H1 (cell line): ENCODE results near the gene CDC7. TPM values are rescaled to one million over a fixed set of nuclear protein-coding genes. Genes with fewer than 3 reads are reported as not detected.

Experiments used
- CTCF ChIA-PET: fragments of 300-600 bp; sonication (Branson Sonifier 250); formaldehyde crosslinking; loops from one replicate; lab custom pipeline; 2021; ENCODE audit not compliant: partially characterized antibody; lab: Charles Lee
- POLR2A ChIA-PET: fragments of 300-600 bp; sonication (Branson Sonifier 250); formaldehyde crosslinking; loops from one replicate; lab custom pipeline; 2021; ENCODE audit warnings: inconsistent platforms; ENCODE audit not compliant: partially characterized antibody; lab: Charles Lee
- DNase-seq, 2 experiments: peaks; one replicate each; pipeline versions ENCODE4 v3.0.0 to v3.0.0-alpha.2; 2010 to 2022; ENCODE audit warnings: low spot score in 2 of 2, low read depth in 1 of 2, mixed read lengths in 1 of 2
- FAIRE-seq: peaks from 2 replicates; lab custom pipeline; 2011; peaks lifted over from hg19 to GRCh38; lab: Jason Lieb, UNC
- H2AFZ ChIP-seq: 2 replicates; pipeline ENCODE4 v1.8.1; 2012; ENCODE audit warnings: low read length, inconsistent platforms
- H2AK5ac ChIP-seq: 2 replicates; pipeline ENCODE4 v1.6.1; 2013; ENCODE audit warnings: low read depth, low read length
- H2BK120ac ChIP-seq: replicated peaks from 2 replicates; pipeline ENCODE3; 2013; ENCODE audit warnings: low read depth, low read length, inconsistent platforms
- H2BK12ac ChIP-seq: 2 replicates; pipeline ENCODE4 v1.6.1; 2013; ENCODE audit warnings: low read depth, low read length
- H2BK15ac ChIP-seq: 2 replicates; pipeline ENCODE4 v1.6.1; 2013; ENCODE audit warnings: low read length
- H2BK20ac ChIP-seq: 2 replicates; pipeline ENCODE4 v1.6.1; 2013; ENCODE audit warnings: low read length
- H2BK5ac ChIP-seq: 2 replicates; pipeline ENCODE4 v1.6.1; 2013; ENCODE audit warnings: low read depth, low read length
- H3K14ac ChIP-seq: 2 replicates; pipeline ENCODE4 v1.6.1; 2013; ENCODE audit warnings: inconsistent platforms; ENCODE audit not compliant: insufficient read length
- H3K18ac ChIP-seq: 2 replicates; pipeline ENCODE4 v1.6.1; 2013; ENCODE audit warnings: low read length; ENCODE audit errors: extremely low read depth
- H3K23ac ChIP-seq: 2 replicates; pipeline ENCODE4 v1.6.1; 2013; ENCODE audit warnings: inconsistent platforms; ENCODE audit not compliant: insufficient read length
- H3K23me2 ChIP-seq: 2 replicates; pipeline ENCODE4 v1.6.1; 2013; ENCODE audit warnings: low read depth, low read length
- H3K27ac ChIP-seq: 2 replicates; pipeline ENCODE4 v1.6.1; 2011; ENCODE audit warnings: low read depth, low read length, inconsistent platforms
- H3K27me3 ChIP-seq, 4 experiments: replicated peaks in 1 of 4; 1 replicate in 1 of 4; 2 replicates in 3 of 4; pipeline versions ENCODE4 v1.6.1 to v1.8.1; 2011 to 2013; ENCODE audit warnings: low read length in 3 of 4, mild to moderate bottlenecking in 3 of 4, inconsistent platforms in 2 of 4, mixed read lengths in 2 of 4, moderate library complexity in 1 of 4; ENCODE audit not compliant: control insufficient read depth in 3 of 4, insufficient read depth in 3 of 4; ENCODE audit errors: extremely low read depth in 1 of 4
- H3K36me3 ChIP-seq, 4 experiments: 2 replicates each; pipeline versions ENCODE4 v1.6.1 to v1.8.1; 2011 to 2013; ENCODE audit warnings: mild to moderate bottlenecking in 4 of 4, low read length in 3 of 4, moderate library complexity in 2 of 4, control low read depth in 1 of 4, inconsistent platforms in 1 of 4; ENCODE audit not compliant: insufficient read depth in 4 of 4, control insufficient read depth in 2 of 4
- H3K4ac ChIP-seq: replicated peaks from 2 replicates; pipeline ENCODE3; 2013; ENCODE audit warnings: low read length, low read depth, mixed read lengths, inconsistent platforms; ENCODE audit not compliant: insufficient read length
- H3K4me1 ChIP-seq, 4 experiments: replicated peaks in 1 of 4; 1 replicate in 1 of 4; 2 replicates in 3 of 4; pipeline versions ENCODE4 v1.6.1 to v1.8.1; 2011 to 2013; ENCODE audit warnings: low read length in 3 of 4, inconsistent platforms in 2 of 4, mixed read lengths in 1 of 4; ENCODE audit not compliant: insufficient read depth in 4 of 4, control insufficient read depth in 3 of 4
- H3K4me2 ChIP-seq, 2 experiments: 2 replicates each; pipeline versions ENCODE4 v1.6.1 to v1.8.1; 2011 to 2013; ENCODE audit warnings: low read depth in 2 of 2, low read length in 2 of 2, control low read depth in 1 of 2, inconsistent platforms in 1 of 2, mild to moderate bottlenecking in 1 of 2; ENCODE audit not compliant: insufficient read depth in 1 of 2
- H3K4me3 ChIP-seq, 4 experiments: fragments of 200-600, 300-600 bp in 1 of 4; sonication (generic), shearing (Covaris generic), sonication (Bioruptor Twin) in 1 of 4; 2 replicates each; pipeline versions ENCODE4 v1.5.1 to v1.8.1; 2011 to 2016; ENCODE audit warnings: low read length in 4 of 4, low read depth in 3 of 4, control low read depth in 2 of 4, inconsistent platforms in 2 of 4, mild to moderate bottlenecking in 2 of 4, mixed read lengths in 1 of 4, moderate library complexity in 1 of 4; ENCODE audit not compliant: insufficient read depth in 2 of 4; ENCODE audit errors: extremely low read depth in 1 of 4
- H3K56ac ChIP-seq: replicated peaks from 2 replicates; pipeline ENCODE3; 2013; ENCODE audit warnings: low read depth, mild to moderate bottlenecking, mixed read lengths, low read length, inconsistent platforms; ENCODE audit not compliant: insufficient read length
- H3K79me1 ChIP-seq: 2 replicates; pipeline ENCODE4 v1.6.1; 2013; ENCODE audit warnings: low read depth, low read length, control low read depth
- H3K79me2 ChIP-seq, 2 experiments: 2 replicates each; pipeline versions ENCODE4 v1.6.1 to v1.8.1; 2012 to 2013; ENCODE audit warnings: low read length in 2 of 2, mild to moderate bottlenecking in 2 of 2, inconsistent platforms in 1 of 2; ENCODE audit not compliant: insufficient read depth in 2 of 2, control insufficient read depth in 1 of 2
- H3K9ac ChIP-seq, 4 experiments: replicated peaks in 1 of 4; 1 replicate in 1 of 4; 2 replicates in 3 of 4; pipeline versions ENCODE4 v1.6.1 to v1.8.1; 2011 to 2013; ENCODE audit warnings: low read depth in 3 of 4, low read length in 3 of 4, control low read depth in 2 of 4, mild to moderate bottlenecking in 2 of 4, moderate library complexity in 2 of 4, inconsistent platforms in 1 of 4; ENCODE audit errors: extremely low read depth in 1 of 4
- H3K9me3 ChIP-seq, 2 experiments: 2 replicates each; pipeline versions ENCODE4 v1.6.1 to v1.8.1; 2012 to 2013; ENCODE audit warnings: mild to moderate bottlenecking in 2 of 2, moderate library complexity in 2 of 2, control low read depth in 1 of 2, inconsistent platforms in 1 of 2, low read depth in 1 of 2, low read length in 1 of 2, mixed read lengths in 1 of 2; ENCODE audit not compliant: insufficient read depth in 2 of 2
- H4K20me1 ChIP-seq, 2 experiments: replicated peaks in 1 of 2; 2 replicates each; pipeline versions ENCODE3 to v1.8.1; 2011 to 2013; ENCODE audit warnings: inconsistent platforms in 2 of 2, low read length in 2 of 2, mild to moderate bottlenecking in 1 of 2; ENCODE audit not compliant: insufficient read depth in 2 of 2, control insufficient read depth in 1 of 2
- H4K5ac ChIP-seq: 2 replicates; pipeline ENCODE4 v1.6.1; 2013; ENCODE audit warnings: low read length, low read depth, mixed read lengths, inconsistent platforms; ENCODE audit not compliant: insufficient read length
- H4K8ac ChIP-seq: 2 replicates; pipeline ENCODE4 v1.8.0; 2013; ENCODE audit warnings: mild to moderate bottlenecking, moderate library complexity, low read length, inconsistent platforms; ENCODE audit not compliant: insufficient read depth; ENCODE audit errors: extremely low read depth
- H4K91ac ChIP-seq: replicated peaks from 2 replicates; pipeline ENCODE3; 2013; ENCODE audit warnings: low read length, mixed read lengths, inconsistent platforms; ENCODE audit not compliant: insufficient read length
- TBP ChIP-seq: IDR thresholded peaks from 2 replicates; pipeline ENCODE4 v1.6.1; 2011; ENCODE audit warnings: low read depth, low read length, improper control_type of control experiment
- WGBS, 2 experiments: shearing (Covaris generic) in 1 of 2; methylation state at CpG; one replicate each; pipeline versions ENCODE4 v1.1.6 to v1.1.7; 2013 to 2015; ENCODE audit warnings: low lambda C conversion rate in 2 of 2, mixed read lengths in 2 of 2, inconsistent platforms in 1 of 2, low coverage in 1 of 2, missing lambda C conversion rate in 1 of 2; ENCODE audit not compliant: insufficient replicate concordance in 2 of 2, insufficient coverage in 1 of 2, insufficient read length in 1 of 2; ENCODE audit errors: extremely low coverage in 1 of 2, missing lambda C conversion rate in 1 of 2; 5-methylcytosine and 5-hydroxymethylcytosine counted together
- polyA plus RNA-seq, 7 experiments: library from polyadenylated mRNA; depleted of rRNA in 3 of 7; stranded (reverse) in 5 of 7; unstranded in 2 of 7; fragments of >200 nt in 5 of 7; fragments of 200-250 nt in 2 of 7; gene quantifications; 1 replicate in 5 of 7; 2 replicates in 1 of 7; 4 replicates in 1 of 7; pipeline versions ENCODE4 v1.2.1 to v1.2.3, GENCODE V29; 2011 to 2013; ENCODE audit warnings: missing spikeins in 2 of 7, mixed read lengths in 2 of 7
- total RNA-seq: library from RNA; stranded (reverse); fragmentation: NEBNext Ultra II Directional; extraction: Animal tissue kit (Norgen Biotek cat#: 25700); gene quantifications from 2 replicates; pipeline ENCODE4 v1.2.1, GENCODE V29; 2021
- TF ChIP-seq, protein P1 (sequence below): IDR thresholded peaks from 2 replicates; pipeline ENCODE4 v1.6.1; 2011; ENCODE audit warnings: low read length, improper control_type of control experiment
- TF ChIP-seq, protein P2 (sequence below): IDR thresholded peaks from 2 replicates; pipeline ENCODE4 v1.6.1; 2012; ENCODE audit warnings: inconsistent platforms

CDC7 gene
- total and polyA plus RNA-seq, 2 of the 8 experiments (the other 6 are each of a cell fraction or from before 2014, with no cell fraction given): 12.2 to 34.4 TPM

DNA sequence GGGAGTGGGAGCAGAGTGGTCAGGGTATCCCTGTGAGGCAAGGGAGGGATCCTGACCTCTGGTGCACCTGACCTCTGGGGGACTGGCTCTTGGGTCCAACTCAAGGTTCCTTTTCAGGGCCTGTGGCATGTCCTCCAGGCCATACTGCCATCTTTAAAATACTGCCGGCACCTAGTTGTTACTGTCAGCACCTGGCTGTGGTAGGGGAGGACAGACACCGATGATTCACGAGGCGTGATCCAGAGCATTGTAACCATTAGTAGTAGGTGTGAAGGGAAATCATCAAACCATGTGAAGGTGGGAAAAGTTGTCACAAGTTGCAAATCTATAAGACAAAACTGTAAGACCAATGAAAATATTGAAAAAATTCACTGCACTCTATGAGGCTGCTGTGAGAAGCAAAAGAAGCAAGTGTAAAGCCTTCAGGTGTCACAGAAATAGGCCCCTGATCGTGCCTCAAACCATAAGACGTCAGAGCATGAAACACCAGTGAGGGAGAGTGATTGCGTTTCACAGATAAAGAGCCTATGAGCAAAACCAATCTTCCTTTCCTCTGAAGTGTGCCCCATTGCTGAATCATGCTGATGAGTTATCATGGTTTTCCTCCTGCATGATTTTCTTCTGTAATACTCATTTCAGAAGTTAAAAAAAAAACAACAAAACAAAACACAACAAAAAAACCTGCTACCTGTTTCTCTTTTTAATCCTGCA, 55.3 kb downstream of the CDC7 start:
- 84% methylated on average over 7 of the region's 7 CpGs; no CpG with 5 or more reads in 1 of the 2 experiments for WGBS, 2 experiments
- DNase-seq (no peak), FAIRE-seq (no peak)
- no peak overlapping the region for H2BK120ac ChIP-seq
- H3K27ac ChIP-seq: no peak overlapping the region
- no peaks in the 10 kb centered on the region for H3K23me2 ChIP-seq
- H2BK12ac ChIP-seq: no peak overlapping the region
- H4K8ac ChIP-seq: no peak overlapping the region
- no peaks in the 10 kb centered on the region for H4K20me1 ChIP-seq
- H3K23ac ChIP-seq: no peak overlapping the region
- H3K4me3 ChIP-seq: no peak overlapping the region
- no peak overlapping the region for H3K18ac ChIP-seq
- ChIA-PET POLR2A (no interaction called here), CTCF (interaction anchor here (0.7 to 1.8 kb wide), 8 partner anchors 9 to 887 kb away, joined by 3 to 5 read pairs (median 4); no protein-coding TSS in a partner anchor)
- H3K27me3 ChIP-seq: no peaks in the 10 kb centered on the region
- H3K4ac ChIP-seq: no peak overlapping the region
- H2BK15ac ChIP-seq: no peak overlapping the region
- H3K14ac ChIP-seq: no peak overlapping the region
- H2BK20ac ChIP-seq: no peak overlapping the region
- H3K9me3 ChIP-seq: no peaks in the 10 kb centered on the region
- TF ChIP-seq, protein P1, sequence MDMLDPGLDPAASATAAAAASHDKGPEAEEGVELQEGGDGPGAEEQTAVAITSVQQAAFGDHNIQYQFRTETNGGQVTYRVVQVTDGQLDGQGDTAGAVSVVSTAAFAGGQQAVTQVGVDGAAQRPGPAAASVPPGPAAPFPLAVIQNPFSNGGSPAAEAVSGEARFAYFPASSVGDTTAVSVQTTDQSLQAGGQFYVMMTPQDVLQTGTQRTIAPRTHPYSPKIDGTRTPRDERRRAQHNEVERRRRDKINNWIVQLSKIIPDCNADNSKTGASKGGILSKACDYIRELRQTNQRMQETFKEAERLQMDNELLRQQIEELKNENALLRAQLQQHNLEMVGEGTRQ: no peak
- TF ChIP-seq, protein P2, sequence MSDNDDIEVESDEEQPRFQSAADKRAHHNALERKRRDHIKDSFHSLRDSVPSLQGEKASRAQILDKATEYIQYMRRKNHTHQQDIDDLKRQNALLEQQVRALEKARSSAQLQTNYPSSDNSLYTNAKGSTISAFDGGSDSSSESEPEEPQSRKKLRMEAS: no peak
- TF ChIP-seq TBP: no peak
- H3K79me1 ChIP-seq: no peaks in the 10 kb centered on the region
- H2AFZ ChIP-seq: no peak overlapping the region
- no peak overlapping the region for H4K5ac ChIP-seq
- H2AK5ac ChIP-seq: no peak overlapping the region
- H3K4me2 ChIP-seq: no peak overlapping the region
- no peak overlapping the region for H3K9ac ChIP-seq
- H3K79me2 ChIP-seq: no peaks in the 10 kb centered on the region
- no peak overlapping the region for H4K91ac ChIP-seq
- no peaks in the 10 kb centered on the region; a peak in 1 of 8 replicates for H3K36me3 ChIP-seq
- H3K56ac ChIP-seq: no peak overlapping the region
- no peak overlapping the region for H2BK5ac ChIP-seq
- H3K4me1 ChIP-seq: no peaks in the 10 kb centered on the region
